ENCODE results near the gene YWHAG. TPM values are rescaled to one million over a fixed set of nuclear protein-coding genes. Genes with fewer than 3 reads are reported as not detected.
"Not testable (repeated sequence)": the region's sequence is repeated elsewhere in the genome, so short reads cannot be mapped to it uniquely, and the experiment has no call there.

The YWHAG gene
- total RNA-seq, 3 donors from 2014 or later: 74.3 to 114 (median 102) TPM

DNA sequence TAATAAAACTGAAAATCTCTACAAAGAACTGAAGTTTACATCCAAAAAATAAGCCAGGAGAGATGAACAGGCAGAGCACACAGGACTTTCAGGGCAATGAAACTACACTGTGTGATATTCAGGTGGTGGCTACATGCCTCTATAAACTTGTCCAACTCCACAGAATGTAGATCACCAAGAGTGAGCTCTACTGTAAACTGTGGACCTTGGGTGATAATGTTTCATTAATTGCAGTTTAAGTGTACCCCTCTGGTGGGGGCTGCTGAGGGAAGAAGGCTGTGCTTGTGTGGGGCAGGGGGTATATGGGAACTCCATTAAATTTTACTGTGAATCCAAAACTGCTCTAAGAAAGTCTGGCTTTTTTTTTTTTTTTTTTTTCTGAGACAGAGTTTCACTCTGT is 22.7 kb downstream of the YWHAG start:
- Histone ChIP-seq H3K36me3 (ENCODE audit: low read depth) (no peaks in the 10 kb centered on the region), H3K4me1 (ENCODE audit: low read depth) (peaks cover 27% of the 10 kb centered on the region), H3K4me3 (no peak overlapping the region), H3K9me3 (no peaks in the 10 kb centered on the region)
- intact Hi-C loops (cut with DNase I, micrococcal nuclease): no loop called here
- ATAC-seq (no peak), DNase-seq (no peak)
- TF ChIP-seq, protein P1, sequence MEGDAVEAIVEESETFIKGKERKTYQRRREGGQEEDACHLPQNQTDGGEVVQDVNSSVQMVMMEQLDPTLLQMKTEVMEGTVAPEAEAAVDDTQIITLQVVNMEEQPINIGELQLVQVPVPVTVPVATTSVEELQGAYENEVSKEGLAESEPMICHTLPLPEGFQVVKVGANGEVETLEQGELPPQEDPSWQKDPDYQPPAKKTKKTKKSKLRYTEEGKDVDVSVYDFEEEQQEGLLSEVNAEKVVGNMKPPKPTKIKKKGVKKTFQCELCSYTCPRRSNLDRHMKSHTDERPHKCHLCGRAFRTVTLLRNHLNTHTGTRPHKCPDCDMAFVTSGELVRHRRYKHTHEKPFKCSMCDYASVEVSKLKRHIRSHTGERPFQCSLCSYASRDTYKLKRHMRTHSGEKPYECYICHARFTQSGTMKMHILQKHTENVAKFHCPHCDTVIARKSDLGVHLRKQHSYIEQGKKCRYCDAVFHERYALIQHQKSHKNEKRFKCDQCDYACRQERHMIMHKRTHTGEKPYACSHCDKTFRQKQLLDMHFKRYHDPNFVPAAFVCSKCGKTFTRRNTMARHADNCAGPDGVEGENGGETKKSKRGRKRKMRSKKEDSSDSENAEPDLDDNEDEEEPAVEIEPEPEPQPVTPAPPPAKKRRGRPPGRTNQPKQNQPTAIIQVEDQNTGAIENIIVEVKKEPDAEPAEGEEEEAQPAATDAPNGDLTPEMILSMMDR (IDR thresholded peaks at IDR 0.05): no peak

DNA sequence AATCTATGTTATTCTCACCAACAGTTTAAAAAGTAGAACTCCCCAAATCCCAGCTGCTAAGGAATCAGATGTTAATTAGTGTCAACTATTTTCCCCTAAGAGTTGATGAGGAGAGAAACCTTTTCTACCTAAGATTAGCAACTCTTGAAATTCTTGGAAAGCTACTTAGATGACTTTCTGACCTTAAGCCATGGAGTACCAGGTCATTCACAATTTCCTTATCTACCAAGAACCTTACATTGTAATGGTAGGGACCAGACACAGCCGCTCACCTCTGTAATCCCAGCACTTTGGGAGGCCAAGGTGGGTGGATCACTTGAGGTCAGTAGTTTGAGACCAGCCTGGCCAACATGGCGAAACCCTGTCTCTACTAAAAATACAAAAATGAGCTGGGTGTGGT is 23.4 kb downstream of the YWHAG start:
- H3K9me3 ChIP-seq; ATAC-seq; H3K36me3 ChIP-seq (ENCODE audit: low read depth); intact Hi-C loops (cut with DNase I, micrococcal nuclease); H3K4me3 ChIP-seq; DNase-seq: not testable (repeated sequence)
- peaks cover 20% of the 10 kb centered on the region for H3K4me1 ChIP-seq (ENCODE audit: low read depth)

DNA sequence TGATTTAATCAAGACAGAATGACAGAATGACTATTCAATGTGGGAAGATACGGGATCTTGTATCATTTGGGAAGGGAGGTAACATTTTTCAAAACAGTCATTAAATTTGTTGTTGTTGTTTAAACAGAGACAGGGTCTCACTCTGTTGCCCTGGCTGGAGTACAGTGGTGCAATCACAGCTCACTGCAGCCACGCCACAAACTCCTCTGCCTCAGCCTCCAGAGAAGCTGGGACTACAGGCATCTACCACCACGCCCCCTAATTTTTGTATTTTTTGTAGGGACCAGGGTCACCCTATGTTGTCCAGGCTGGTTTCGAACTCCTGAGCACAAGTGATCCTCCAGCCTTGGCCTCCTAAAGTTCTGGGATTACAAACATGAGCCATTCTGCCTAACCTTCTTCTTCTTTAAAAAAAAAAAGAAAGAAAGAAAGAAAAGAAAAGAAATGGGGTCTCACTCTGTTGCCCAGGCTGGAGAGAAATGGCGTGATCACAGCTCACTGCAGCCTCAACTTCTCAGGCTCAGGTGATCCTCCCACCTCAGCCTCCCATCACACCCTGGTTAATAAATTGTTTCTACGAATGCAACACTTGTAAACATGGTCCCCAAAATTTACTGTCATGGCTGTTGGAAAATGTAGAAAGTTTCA is 24.3 kb downstream of the YWHAG start:
- H3K4me1 ChIP-seq (ENCODE audit: low read depth): peaks cover 20% of the 10 kb centered on the region
- intact Hi-C loops (cut with DNase I, micrococcal nuclease): no loop called here
- TF ChIP-seq, protein P1 (IDR thresholded peaks at IDR 0.05): no peak

DNA sequence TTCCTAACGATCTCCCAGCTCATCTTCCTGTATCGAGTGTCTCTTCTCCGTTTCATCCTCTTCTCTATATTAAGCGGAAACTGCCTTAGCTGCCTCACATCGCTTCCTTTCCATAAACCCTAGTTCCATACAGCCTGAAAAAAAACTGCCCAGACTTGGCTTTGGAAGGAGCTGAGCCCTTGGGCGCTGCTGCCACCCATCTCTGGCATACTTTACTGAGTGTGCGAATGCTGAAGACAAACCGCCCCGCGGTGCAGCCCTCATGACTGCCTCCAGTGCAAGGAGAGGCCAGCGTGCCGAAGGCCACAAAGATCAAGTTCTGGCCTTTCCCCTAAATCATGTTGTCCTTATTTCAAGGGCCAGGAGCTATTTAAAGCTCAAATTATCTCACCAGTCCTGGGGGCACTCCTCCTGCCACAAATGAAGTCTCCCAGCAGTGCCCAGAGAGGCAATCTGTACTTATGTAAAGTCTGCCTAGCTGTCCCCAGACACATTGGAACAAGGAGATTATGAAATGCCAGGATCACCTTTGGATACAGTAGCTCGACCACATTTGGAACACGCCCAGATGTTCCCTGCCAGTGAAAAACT is 25.2 kb downstream of the YWHAG start:
- Histone ChIP-seq H3K4me1 (ENCODE audit: low read depth) (peaks cover 20% of the 10 kb centered on the region), H3K4me3 (no peak overlapping the region), H3K36me3 (ENCODE audit: low read depth) (no peaks in the 10 kb centered on the region), H3K9me3 (no peaks in the 10 kb centered on the region)
- DNase-seq: no peak
- TF ChIP-seq, protein P1 (IDR thresholded peaks at IDR 0.05): no peak
- ATAC-seq: peak; percentile 57
- intact Hi-C loops (cut with DNase I, micrococcal nuclease): no loop called here

More for the DNA sequence above, 24.3 kb downstream of the YWHAG start:
- no peak for ATAC-seq
- no peak for DNase-seq
- no peaks in the 10 kb centered on the region for H3K9me3 ChIP-seq
- H3K4me3 ChIP-seq: no peak overlapping the region
- no peaks in the 10 kb centered on the region for H3K36me3 ChIP-seq (ENCODE audit: low read depth)

DNA sequence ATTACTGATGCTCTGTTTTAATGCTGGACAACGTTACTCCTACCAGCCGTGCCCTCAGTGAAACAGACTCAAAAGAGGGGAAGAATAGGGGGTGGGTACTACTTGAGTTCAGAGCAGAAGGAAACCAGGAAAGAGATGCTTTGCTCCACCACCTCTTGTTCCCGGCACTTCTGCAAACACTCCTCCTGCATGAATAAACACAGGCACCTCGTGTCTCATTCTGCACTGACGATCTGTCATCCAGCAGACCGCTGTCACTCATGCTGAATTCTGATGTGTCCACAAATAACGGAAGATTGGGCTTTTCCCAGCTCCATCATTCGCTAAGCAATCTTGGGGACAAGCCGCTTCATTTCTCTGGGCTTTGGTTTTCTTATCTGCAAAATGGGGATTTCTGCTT is 26.7 kb downstream of the YWHAG start:
- Histone ChIP-seq H3K9me3 (no peaks in the 10 kb centered on the region), H3K4me3 (no peak overlapping the region), H3K4me1 (ENCODE audit: low read depth) (peaks cover 20% of the 10 kb centered on the region), H3K36me3 (ENCODE audit: low read depth) (no peaks in the 10 kb centered on the region)
- DNase-seq (no peak), ATAC-seq (peak; percentile 67)
- intact Hi-C loops (cut with DNase I, micrococcal nuclease): no loop called here
- TF ChIP-seq, protein P1 (IDR thresholded peaks at IDR 0.05): no peak

DNA sequence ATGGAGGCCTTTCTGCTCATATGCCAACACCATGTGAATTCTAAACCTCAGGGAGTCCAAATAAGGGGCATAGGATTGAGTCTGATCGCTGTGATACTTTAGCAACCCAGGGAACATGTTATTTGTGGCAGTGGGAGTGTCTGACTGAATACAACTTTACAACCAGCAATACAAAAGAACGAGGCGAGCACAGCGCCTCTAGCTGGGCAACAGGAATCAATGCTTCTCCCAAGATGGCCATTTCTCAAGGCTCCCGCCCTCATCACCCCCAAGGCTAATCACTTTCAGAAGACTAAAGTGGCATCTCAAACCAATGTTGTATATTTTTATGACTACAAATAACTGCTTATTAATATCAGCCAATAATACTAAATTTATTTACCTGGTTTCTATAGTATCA is 28.1 kb downstream of the YWHAG start:
- intact Hi-C loops (cut with DNase I, micrococcal nuclease): no loop called here
- Histone ChIP-seq H3K4me1 (ENCODE audit: low read depth) (peaks cover 20% of the 10 kb centered on the region), H3K9me3 (no peaks in the 10 kb centered on the region), H3K36me3 (ENCODE audit: low read depth) (no peaks in the 10 kb centered on the region), H3K4me3 (no peak overlapping the region)
- no peak for ATAC-seq
- TF ChIP-seq, protein P1 (IDR thresholded peaks at IDR 0.05): no peak
- no peak for DNase-seq
